ENCODE results near the gene NAA80. TPM values are rescaled to one million over a fixed set of nuclear protein-coding genes. Genes with fewer than 3 reads are reported as not detected.

The NAA80 gene
- total RNA-seq, 1 donor from 2014 or later = 10.1 TPM

- H3K9ac ChIP-seq = peak overlapping the region; percentile 91
- peak overlapping the region; percentile 95 for H2AFZ ChIP-seq (replicated peaks)
- H3K27me3 ChIP-seq = no peaks in the 10 kb centered on the region
- H3K4me2 ChIP-seq = peak overlapping the region; percentile 88
- Mint-ChIP-seq H3K27ac (peak overlapping the region; percentile 100), H3K27me3 (ENCODE audit: insufficient read depth, low read depth) (peaks cover 4% of the 10 kb centered on the region), H3K9me3 (no peaks in the 10 kb centered on the region), H3K4me3 (peak overlapping the region; percentile 88), H3K4me1 (peaks cover 47% of the 10 kb centered on the region), H3K36me3 (peaks cover 22% of the 10 kb centered on the region)
- peak overlapping the region; percentile 99 for H3K27ac ChIP-seq
- no peaks in the 10 kb centered on the region for H3K36me3 ChIP-seq
- no peaks in the 10 kb centered on the region for H3K9me3 ChIP-seq (ENCODE audit: low read depth)
- TF ChIP-seq, protein P1, sequence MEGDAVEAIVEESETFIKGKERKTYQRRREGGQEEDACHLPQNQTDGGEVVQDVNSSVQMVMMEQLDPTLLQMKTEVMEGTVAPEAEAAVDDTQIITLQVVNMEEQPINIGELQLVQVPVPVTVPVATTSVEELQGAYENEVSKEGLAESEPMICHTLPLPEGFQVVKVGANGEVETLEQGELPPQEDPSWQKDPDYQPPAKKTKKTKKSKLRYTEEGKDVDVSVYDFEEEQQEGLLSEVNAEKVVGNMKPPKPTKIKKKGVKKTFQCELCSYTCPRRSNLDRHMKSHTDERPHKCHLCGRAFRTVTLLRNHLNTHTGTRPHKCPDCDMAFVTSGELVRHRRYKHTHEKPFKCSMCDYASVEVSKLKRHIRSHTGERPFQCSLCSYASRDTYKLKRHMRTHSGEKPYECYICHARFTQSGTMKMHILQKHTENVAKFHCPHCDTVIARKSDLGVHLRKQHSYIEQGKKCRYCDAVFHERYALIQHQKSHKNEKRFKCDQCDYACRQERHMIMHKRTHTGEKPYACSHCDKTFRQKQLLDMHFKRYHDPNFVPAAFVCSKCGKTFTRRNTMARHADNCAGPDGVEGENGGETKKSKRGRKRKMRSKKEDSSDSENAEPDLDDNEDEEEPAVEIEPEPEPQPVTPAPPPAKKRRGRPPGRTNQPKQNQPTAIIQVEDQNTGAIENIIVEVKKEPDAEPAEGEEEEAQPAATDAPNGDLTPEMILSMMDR (IDR thresholded peaks at IDR 0.05) = peak; percentile 76
- TF ChIP-seq EZH2 (IDR thresholded peaks at IDR 0.05) = no peak
- H3K4me3 ChIP-seq = peak overlapping the region; percentile 84
- peaks cover 35% of the 10 kb centered on the region for H3F3A ChIP-seq (ENCODE audit: low read depth)
- DNase-seq (ENCODE audit: low spot score) = peak; percentile 97
- peaks cover 36% of the 10 kb centered on the region for H4K20me1 ChIP-seq (ENCODE audit: low read depth)
- H3K79me2 ChIP-seq (ENCODE audit: low read depth) = peaks cover 40% of the 10 kb centered on the region
- peaks cover 28% of the 10 kb centered on the region for H3K4me1 ChIP-seq
These were observed 22.3 kb upstream of the NAA80 start for GRCh38 chr3:50321336-50322114.

DNA sequence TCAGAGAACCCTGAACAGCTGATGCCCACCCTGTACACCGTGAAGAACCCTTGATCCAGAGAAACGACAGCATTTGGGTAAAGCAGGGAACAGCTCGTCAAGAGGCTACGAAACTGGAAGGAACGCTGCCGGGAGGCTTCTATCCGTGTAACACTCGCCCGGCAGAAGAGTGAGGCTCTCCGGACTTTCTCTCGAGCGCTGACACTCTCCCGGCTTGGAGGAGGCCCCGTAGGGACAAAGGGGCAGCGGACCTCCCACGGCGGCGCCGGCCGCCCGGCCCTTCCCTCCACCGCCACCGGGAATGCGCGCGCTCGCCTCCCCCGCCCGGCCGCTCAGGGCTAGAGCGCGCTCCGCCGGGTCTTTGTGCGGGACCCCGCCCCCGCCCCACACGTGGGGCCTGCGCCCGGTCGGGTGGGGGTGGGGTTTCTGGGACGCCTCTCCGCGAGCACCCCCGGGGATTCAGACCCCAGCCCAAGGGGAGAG, 21.7 kb upstream of the NAA80 start:
- Histone ChIP-seq H3F3A (ENCODE audit: low read depth) (peaks cover 35% of the 10 kb centered on the region), H3K4me3 (peak overlapping the region; percentile 84), H3K4me1 (peaks cover 28% of the 10 kb centered on the region), H3K9me3 (ENCODE audit: low read depth) (no peaks in the 10 kb centered on the region), H2AFZ (replicated peaks) (peak overlapping the region; percentile 95), H3K79me2 (ENCODE audit: low read depth) (peaks cover 37% of the 10 kb centered on the region), H3K27me3 (no peaks in the 10 kb centered on the region), H3K4me2 (peak overlapping the region; percentile 88), H4K20me1 (ENCODE audit: low read depth) (peaks cover 36% of the 10 kb centered on the region), H3K27ac (peak overlapping the region; percentile 99), H3K9ac (peak overlapping the region; percentile 91), H3K36me3 (no peaks in the 10 kb centered on the region)
- peaks cover 26% of the 10 kb centered on the region for H3K36me3 Mint-ChIP-seq
- peak; percentile 97 for DNase-seq (ENCODE audit: low spot score)
- no peaks in the 10 kb centered on the region for H3K9me3 Mint-ChIP-seq
- H3K4me1 Mint-ChIP-seq = peaks cover 49% of the 10 kb centered on the region
- H3K4me3 Mint-ChIP-seq = peak overlapping the region; percentile 99
- peak overlapping the region; percentile 98 for H3K27ac Mint-ChIP-seq
- peaks cover 4% of the 10 kb centered on the region for H3K27me3 Mint-ChIP-seq (ENCODE audit: insufficient read depth, low read depth)
- TF ChIP-seq, protein P1 (IDR thresholded peaks at IDR 0.05) = no peak
- no peak for TF ChIP-seq EZH2 (IDR thresholded peaks at IDR 0.05)

- H3K36me3 ChIP-seq = no peaks in the 10 kb centered on the region
- Mint-ChIP-seq H3K9me3 (no peaks in the 10 kb centered on the region), H3K27ac (peak overlapping the region; percentile 98), H3K4me3 (peak overlapping the region; percentile 99), H3K36me3 (peaks cover 31% of the 10 kb centered on the region), H3K4me1 (peaks cover 49% of the 10 kb centered on the region), H3K27me3 (ENCODE audit: insufficient read depth, low read depth) (peaks cover 4% of the 10 kb centered on the region)
- peaks cover 36% of the 10 kb centered on the region for H4K20me1 ChIP-seq (ENCODE audit: low read depth)
- peak overlapping the region; percentile 84 for H3K4me3 ChIP-seq
- no peaks in the 10 kb centered on the region for H3K27me3 ChIP-seq
- DNase-seq (ENCODE audit: low spot score) = no peak
- H3K9ac ChIP-seq = no peak overlapping the region
- no peak overlapping the region for H3K27ac ChIP-seq
- H3K4me1 ChIP-seq = peaks cover 28% of the 10 kb centered on the region
- TF ChIP-seq EZH2 (IDR thresholded peaks at IDR 0.05) = no peak
- TF ChIP-seq EZH2phosphoT487 (IDR thresholded peaks at IDR 0.05) = no peak
- TF ChIP-seq, protein P1 (IDR thresholded peaks at IDR 0.05) = no peak
- peaks cover 32% of the 10 kb centered on the region for H3F3A ChIP-seq (ENCODE audit: low read depth)
- peaks cover 37% of the 10 kb centered on the region for H3K79me2 ChIP-seq (ENCODE audit: low read depth)
- H3K9me3 ChIP-seq (ENCODE audit: low read depth) = no peaks in the 10 kb centered on the region
- H3K4me2 ChIP-seq = peak overlapping the region; percentile 88
- H2AFZ ChIP-seq (replicated peaks) = no peak overlapping the region
These were observed 20.9 kb upstream of the NAA80 start for GRCh38 chr3:50319894-50320625.
